Epithelial cell of esophagus (primary cell): ENCODE measurements around the gene ZNF407.

Source experiments
- DNase-seq: peaks from one replicate; pipeline ENCODE4 v3.0.0; 2010; ENCODE audit warnings: low read depth
- H3K4me3 ChIP-seq: 2 replicates; pipeline ENCODE4 v1.5.1; 2011; ENCODE audit warnings: mild to moderate bottlenecking, low read length, control low read depth
- CTCF ChIP-seq: IDR thresholded peaks from 2 replicates; pipeline ENCODE4 v1.5.1; 2011; ENCODE audit warnings: low read depth, mild to moderate bottlenecking, low read length, control low read depth, inconsistent platforms; ENCODE audit not compliant: insufficient read depth; ENCODE audit errors: missing control alignments

The ZNF407 gene

GRCh38 chr18:74806073-74806472, 208.4 kb downstream of the ZNF407 start:
- H3K4me3 ChIP-seq = no peak overlapping the region
- peak; percentile 59 for DNase-seq
- TF ChIP-seq CTCF = no peak

- TF ChIP-seq CTCF = no peak
- DNase-seq = peak; percentile 93
- H3K4me3 ChIP-seq = no peak overlapping the region
These were observed 209.2 kb downstream of the ZNF407 start for GRCh38 chr18:74806700-74807416.

GRCh38 chr18:74817576-74817975, 219.9 kb downstream of the ZNF407 start:
- no peak for DNase-seq
- H3K4me3 ChIP-seq = no peak overlapping the region
- TF ChIP-seq CTCF = no peak

DNA sequence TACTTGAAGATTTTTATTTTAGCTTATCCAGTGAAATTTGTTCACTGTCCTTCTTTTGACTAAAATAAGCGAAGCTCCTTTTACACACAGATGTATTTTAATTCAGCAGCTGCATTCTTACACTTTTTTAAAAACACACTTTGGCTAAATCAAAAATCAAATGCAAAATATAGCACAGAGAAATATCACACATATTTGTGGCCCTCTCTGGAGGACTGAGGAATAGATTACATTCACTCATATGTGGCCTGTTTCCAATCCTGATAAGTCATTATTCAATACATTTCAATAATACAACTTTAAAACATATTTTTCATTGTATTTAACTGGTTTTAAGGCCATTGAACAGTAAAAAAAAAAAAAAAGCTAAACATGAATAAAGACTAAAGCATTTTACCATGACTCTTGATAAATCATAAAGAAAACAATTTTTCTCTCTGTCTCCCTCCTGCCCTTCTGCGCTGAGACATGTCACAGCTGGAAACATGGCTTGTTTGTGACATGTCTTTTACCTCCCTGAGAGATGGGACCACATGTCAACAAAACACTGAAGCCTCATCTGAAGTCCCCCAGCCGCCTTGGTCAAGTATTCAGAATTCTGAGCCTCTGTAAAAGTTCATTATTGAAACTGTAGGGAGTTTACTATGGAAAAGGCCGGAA, 221.0 kb downstream of the ZNF407 start:
- TF ChIP-seq CTCF = no peak

GRCh38 chr18:74819433-74820059, 221.9 kb downstream of the ZNF407 start:
- H3K4me3 ChIP-seq = no peak overlapping the region
- DNase-seq = peak; percentile 33
- peak; percentile 67 for TF ChIP-seq CTCF

More for the DNA sequence above, 221.0 kb downstream of the ZNF407 start:
- H3K4me3 ChIP-seq = no peak overlapping the region
- peak; percentile 64 for DNase-seq

DNA sequence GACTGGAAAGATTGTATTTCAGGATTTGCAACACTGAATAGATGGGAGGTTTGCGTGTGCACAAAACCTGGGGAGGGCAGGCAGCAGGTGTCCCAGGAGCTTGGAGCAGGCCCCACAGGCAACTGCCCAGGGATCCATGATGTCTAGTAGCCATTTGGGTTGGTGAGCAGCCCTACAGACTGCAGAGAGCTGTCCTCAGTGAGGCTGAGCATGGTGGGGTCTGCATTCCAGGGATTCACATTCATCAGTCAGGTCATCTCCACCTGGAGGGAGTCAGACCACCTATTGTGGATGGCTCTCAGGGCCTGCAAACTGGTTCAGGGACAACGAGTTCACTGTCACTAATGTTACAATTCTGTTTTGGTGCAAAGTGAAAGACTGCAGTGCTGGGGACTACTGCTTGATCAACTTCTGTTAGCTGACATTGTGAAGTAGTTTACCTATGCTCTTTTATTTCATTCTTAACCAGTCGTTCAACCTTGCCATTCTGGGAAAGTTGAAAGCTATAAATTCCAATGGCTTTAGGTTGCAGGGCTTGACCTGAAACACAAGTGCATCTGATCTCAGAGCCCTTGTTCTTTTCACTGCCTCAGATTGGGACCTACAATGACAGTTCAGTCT, 222.6 kb downstream of the ZNF407 start:
- H3K4me3 ChIP-seq = no peak overlapping the region
- no peak for DNase-seq
- TF ChIP-seq CTCF = no peak
